Measurements from ENCODE around the gene EIF4G1.

GRCh38 chr3:184325269-184325668 lies 10.9 kb downstream of the EIF4G1 start:
- no peak for TF ChIP-seq MXI1 (IDR thresholded peaks at IDR 0.05; ENCODE audit: borderline replicate concordance, low read depth, low read length)
- TF ChIP-seq, protein P1, sequence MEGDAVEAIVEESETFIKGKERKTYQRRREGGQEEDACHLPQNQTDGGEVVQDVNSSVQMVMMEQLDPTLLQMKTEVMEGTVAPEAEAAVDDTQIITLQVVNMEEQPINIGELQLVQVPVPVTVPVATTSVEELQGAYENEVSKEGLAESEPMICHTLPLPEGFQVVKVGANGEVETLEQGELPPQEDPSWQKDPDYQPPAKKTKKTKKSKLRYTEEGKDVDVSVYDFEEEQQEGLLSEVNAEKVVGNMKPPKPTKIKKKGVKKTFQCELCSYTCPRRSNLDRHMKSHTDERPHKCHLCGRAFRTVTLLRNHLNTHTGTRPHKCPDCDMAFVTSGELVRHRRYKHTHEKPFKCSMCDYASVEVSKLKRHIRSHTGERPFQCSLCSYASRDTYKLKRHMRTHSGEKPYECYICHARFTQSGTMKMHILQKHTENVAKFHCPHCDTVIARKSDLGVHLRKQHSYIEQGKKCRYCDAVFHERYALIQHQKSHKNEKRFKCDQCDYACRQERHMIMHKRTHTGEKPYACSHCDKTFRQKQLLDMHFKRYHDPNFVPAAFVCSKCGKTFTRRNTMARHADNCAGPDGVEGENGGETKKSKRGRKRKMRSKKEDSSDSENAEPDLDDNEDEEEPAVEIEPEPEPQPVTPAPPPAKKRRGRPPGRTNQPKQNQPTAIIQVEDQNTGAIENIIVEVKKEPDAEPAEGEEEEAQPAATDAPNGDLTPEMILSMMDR (conservative IDR thresholded peaks at IDR 0.05; ENCODE audit: low read depth, low read length), result no peak
- TF ChIP-seq SMC3 (IDR thresholded peaks at IDR 0.05; ENCODE audit: low read depth, low read length), result no peak
- TF ChIP-seq ELK1 (IDR thresholded peaks at IDR 0.05; ENCODE audit: borderline replicate concordance, low read depth, low read length), result no peak
- no peak for TF ChIP-seq POLR2A (IDR thresholded peaks at IDR 0.05; ENCODE audit: low read depth, low read length)

All from IMR-90 (cell line).